Activated CD8-positive, alpha-beta memory T cell treated with anti-CD3 and anti-CD28 coated beads, Interleukin-2, amount 50 U/mL, for 24 hours (primary cell): ENCODE results near the gene ATP5F1D.

Experiments
- DNase-seq: peaks from one replicate; pipeline ENCODE4 v3.0.0-alpha.2; 2020; ENCODE audit errors: extremely low read depth

ATP5F1D gene

DNA sequence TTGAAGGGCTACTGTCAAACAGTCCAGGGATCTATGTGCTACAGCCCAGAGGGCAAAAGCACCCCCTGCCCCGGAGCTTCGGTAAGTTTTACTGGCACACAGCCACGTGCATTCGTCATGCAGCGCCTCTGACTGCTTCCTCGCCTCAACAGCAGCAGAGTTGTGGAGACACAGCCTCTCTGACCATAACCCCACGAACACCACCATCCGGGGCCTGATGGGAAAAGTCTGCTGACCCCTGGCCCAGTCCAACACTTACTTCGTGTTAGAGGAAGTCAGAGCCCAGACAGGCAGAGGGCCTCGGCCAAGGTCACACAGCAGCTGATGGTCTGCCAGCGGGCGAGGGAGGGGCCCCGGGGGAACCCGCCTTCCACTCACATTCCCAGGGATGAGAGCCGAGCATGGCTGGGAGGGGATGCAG lies 8.9 kb upstream of the ATP5F1D start:
- DNase-seq, result no peak

DNA sequence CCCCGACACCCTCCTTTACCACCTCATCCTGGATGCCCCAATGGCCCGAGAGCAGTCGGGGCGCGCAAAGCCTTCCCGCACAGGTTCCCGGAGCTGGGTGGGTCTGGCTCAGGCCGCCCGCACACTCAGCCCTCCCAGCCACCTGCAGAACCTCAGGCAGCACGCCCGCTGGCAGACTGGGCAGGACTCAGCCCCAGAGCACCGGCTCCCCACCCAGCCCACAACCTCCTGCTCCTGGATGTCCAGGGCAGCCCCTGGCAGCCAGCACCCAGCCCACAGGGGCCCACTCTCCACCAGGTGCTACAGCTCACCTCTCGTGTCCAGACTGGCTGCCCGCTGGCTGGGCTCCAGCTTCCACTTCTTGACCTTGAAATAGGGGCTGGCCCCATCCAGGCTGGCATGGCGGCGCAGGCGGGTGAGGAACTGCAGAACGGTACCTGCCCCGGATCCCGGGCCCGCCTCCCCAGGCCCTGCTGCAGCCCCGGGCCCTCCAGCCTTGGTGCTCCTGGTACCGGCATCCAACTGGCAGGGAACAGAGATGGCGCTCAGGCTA lies 8.4 kb upstream of the ATP5F1D start:
- DNase-seq, result no peak

DNA sequence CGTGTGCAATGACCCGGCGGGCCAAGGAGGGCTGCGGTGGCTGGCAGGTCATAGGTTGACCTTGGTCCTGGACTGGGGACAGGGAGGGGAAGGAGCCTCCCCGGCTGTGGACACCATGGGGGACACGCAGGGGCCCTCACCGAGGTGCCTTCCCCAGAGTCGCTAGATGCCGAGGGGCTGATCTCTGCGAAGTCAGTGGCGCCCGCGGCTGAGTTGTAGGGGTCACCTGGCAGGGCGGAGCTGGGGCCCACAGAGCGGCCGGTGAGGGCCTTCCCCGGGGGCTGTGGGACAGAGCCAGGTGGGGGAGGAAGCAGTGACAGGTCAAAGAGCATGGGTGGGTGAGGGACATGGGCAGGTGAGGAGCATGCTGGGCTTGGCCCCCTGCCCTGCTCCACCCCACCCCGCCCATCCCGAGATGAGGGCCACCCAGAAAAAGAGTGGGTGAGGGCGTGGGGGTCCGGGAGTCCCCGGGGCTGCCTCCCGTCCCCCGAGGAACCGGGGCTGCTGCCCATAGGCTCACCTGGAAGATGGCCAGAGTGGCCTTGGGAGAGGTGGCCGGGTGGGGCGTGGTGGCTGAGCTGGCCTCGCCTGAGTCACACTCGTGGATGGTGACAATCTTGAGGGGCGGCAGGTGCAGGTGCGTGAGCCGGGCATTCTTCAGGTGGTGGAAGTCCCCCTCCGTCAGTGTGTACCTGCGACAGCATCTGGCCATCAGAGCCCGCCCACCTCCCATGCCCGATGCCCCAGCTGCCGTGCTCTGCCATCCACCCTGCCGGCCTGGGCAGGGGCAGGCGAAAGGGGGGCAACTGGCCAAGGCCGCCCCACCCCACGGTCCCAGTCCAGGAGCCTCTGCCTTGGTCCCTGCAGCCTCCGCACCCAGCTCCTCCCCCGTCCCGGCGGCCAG lies 7.2 kb upstream of the ATP5F1D start:
- no peak for DNase-seq

DNA sequence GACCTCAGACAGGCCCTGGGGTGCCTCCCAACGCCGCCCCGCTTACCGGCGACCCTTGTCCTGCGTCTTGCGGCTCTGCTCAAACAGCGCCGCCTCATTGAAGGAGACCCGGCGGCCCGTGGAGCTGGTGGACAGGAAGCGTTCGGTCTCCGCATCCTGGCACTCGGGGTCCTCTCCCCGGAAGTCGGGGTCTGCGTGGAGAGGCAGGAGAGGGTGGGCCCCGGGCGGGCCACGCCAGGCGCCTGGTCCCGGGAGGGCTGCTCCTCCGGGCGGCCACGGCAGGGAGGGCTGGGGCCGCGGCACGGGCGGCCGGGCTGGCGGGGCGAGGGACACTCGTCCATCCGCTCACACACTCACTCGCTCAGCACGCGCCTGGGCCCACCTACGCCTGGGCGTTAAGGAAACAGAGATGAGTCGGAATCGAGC lies 6.6 kb upstream of the ATP5F1D start:
- DNase-seq, result no peak

DNA sequence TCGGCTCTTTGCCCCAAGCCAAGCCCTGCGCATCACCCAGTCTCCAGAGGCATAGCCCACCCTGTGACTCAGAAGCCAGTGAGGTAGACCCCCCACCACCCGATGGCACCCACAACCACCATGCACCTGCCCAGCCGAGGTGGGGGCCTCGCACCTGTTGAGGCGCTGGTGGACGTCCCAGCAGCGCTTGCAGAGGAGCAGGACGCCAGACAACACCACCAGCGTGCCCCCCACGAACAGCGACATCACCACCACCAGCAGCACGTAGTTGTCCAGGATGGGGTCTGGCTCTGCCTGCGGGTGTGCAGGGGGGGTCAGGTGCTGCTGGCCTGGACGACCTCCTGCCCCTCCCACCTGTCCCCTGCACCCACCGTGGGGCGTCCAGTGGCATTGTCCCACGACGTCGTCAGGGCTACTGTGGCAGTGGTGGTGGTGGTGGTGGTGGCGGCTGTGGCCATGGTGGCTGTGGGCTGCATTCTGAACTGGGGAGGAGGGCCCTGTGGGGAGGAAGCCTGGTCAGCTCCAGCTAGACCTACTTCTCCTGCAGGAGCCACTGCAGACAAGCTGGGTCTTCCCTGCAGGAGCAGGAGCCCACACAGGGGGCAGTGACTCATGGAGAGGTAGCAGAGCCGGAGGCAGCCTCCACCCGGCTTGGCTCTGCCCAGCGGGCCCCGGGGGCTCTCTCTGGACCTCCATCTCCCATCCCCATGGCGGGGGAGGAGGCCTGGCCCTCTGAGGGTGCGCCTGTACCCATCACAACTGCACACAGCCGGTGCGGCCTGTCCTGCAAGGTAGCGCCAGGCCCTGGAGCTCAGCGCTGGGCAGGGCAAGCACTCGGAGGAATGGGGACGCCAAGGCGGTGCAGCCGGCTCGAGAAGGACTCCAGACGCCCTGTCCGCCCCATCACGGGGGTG lies 5.7 kb upstream of the ATP5F1D start:
- DNase-seq, result no peak

DNA sequence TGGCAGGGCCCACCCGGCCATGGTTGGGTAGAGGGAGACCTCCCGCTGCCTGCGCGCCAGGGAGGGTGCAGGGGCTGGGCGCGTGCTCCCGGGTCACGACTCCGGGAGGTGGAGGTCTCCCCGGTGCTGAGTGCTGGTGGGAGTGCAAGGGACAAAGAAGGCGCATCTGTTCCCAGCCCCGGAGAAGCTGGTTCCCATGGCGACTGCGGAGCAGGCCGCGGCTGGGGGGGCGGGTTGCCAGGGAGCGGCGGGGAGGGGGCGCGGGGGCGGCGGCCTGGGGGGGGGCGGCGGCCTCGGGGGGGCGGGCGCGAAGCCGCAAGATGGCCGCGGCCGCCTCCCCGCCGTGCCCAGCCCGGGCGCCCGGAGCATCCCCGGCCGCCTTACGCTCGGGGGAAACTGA lies 5.0 kb upstream of the ATP5F1D start:
- DNase-seq, result no peak

DNA sequence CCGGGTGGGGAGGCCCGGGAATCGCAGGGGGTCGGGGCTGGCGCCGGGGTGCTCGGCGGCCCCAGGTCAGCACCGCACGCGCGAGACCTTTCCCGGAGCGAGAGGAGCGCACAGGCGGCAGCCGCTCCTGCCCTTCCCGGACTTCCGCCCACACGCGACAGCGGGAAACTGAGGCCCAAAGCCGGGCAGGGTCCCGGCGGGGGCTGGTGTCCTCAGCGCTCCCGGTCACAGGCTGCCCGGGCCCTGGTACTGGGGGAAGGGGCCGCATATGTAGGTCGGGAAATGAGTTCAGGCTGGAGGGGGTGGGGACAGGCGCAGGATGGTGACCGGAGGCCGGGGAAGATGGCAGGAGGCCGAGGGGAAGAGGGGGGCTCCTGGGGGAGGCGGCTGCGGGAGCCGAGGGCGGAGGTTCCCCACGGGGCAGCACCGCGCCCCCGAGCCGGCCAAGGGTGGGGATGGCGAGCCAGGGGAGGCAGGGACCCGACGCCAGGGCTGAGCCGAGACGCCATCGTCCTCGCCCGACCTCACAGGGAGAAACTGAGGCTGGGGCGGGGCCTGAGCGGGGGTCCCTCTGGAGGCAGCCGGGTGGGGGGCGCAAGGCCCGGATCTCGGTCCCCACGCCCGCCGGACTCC lies 4.4 kb upstream of the ATP5F1D start:
- no peak for DNase-seq

DNA sequence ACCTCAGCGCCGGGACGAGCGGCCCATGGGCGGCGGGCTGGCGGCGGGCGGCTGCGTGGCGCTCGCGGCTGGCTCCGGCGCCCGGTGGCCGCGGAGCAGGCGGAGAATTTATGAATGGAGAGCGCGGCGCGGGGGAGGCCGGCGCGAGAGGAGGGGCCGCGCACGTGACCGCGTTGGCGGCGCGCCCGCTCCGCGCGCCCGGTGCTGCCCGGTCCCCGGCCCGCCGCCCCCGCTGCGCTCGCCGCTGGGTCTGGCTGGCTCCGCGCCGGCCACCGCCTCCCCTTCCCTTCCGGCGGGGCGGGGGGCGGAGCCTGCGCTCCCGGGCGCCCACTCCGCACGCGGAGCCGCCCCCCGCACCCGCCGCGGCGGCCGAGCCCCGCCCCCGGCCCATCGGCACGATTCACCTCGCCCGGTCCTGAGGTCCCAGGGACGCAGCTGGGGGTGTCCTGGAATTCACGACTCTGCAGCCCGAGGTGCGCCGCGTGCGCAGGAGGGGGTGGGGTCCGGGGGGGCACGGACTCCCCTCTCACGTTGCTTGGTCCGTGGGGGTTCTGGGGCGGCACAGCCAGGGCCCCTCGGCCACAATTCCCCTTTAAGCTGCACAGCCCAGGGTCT lies 3.7 kb upstream of the ATP5F1D start, which contains the start of gene CBARP:
CBARP (minus strand) TSS at position 252 of the 615 bp plus-strand sequence. CDS start 1,905 bp downstream, outside the sequence.
- no peak for DNase-seq

DNA sequence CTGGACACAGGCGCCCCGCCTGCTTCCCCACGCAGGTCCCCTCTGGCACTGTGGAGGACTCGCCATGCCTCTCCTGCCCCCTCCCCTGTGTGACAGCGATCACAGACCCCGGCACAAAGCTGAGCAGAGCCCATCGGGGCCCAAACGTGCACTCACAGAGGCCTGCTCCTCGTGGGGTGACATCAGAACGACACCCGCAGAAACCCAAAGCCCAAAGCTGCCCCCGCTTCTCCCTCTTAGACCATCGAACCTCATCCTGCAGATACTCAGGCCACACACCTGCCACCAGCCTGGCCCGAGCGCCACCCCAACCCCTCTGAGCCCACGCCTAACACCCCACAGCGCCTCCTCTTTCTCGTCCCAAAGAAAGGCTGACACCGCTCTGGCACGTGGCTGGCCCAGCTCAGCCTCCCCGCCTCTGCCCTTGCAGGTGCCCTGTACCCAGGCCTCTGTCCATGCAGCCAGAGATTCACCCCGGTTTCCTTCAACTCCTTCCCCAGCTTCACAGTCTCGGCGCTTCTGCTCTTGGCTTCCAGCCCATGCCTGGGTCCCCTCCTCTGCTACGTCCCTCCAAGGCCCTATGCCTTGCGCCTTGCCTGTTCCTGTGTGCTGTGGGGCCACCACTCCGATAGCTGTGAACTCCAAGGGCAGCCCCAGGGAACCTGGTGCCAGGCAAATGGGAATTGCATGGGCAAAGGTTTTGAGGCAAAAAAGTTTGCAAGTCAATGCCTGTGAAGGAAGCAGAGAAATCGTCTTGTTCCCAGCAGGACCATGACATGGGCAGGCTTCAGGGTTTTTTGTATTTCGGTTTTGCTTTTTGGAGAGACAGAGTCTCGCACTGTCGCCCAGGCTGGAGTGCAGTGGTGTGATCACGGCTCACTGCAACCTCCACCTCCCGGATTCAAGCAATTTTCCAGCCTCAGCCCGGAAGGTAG lies 2.9 kb upstream of the ATP5F1D start:
- no peak for DNase-seq

DNA sequence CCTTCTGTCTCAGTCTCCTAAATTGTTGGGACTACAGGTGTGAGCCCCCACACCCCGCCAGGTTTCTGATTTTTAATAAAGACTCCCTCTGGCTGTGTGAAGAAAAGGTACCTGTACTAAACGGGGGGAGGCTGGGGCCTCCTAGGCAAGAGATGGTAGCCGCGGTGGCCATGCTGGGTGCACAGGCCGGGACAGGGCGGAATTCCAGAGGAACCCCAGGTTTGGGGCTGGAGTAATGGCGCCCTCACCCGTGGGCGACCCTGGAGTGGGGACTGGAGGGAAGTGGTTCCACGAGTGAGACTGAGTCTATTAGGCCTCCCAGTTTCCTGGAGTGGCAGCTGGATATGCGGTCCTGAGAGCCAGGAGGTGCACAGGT lies 2.1 kb upstream of the ATP5F1D start:
- no peak for DNase-seq

DNA sequence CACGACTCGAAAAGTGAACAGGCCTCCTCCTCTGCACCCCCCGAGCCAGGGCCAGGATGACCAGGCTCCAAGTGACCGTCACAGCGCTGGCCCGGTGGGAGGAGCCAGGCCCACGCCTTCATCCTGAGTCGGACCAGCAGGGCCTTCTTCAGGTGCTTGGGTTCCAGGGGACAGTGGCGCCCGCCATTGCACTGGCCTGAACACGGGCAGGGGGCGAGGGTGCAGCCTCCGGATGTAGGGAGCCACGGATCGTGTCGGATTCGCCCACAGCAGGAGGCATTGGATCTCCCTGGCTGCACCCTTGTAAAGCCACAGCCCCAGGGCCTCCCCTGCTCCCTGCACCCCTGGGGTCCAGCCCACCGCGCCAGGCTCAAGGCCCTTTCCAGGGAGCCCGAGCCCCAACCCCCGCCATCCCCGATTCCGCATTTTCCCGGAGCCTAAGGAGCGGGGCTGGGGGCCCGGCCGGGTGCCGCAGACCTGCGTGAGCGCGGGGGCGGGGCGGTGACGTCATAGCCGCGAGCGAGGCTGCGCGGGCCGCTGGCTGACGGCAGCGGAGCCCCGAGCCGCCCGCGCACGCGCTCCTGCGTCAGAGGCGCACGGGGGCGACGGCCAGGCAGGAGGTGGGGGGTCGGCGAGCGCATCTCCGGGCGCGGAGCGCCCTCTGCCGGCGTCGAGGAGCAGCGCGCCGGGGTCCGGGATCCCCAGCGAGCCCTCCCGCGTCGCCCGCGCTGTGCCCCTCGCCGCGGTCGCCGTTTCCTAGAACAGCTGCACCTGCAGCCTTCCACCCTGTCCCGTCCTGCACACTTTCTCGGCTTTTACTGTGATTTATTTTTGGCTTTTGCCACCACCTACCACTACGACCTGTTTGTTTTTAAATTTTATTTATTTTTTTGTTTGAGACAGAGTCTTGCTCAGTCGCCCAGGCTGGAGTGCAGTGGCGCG lies 1.5 kb upstream of the ATP5F1D start:
- peak; percentile 69 for DNase-seq

DNA sequence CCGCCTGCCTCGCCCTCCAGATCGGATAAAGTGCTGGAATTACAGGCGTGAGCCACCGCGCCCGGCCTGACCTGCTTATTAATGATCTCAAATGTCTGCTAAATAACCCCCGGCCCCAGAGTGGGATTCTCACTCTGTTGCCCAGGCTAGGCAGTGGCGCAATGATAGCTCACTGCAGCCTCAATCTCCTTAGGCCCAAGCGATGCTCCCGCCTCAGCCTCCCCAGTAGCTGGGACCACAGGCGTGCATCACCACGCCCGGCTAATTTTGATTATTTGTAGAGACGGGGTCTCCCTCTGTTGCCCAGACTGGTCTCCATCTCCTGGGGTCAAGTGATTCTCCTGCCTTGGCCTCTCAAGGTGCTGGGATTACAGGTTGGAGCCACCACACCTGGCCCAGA lies 626 bp upstream of the ATP5F1D start:
- no peak for DNase-seq

DNA sequence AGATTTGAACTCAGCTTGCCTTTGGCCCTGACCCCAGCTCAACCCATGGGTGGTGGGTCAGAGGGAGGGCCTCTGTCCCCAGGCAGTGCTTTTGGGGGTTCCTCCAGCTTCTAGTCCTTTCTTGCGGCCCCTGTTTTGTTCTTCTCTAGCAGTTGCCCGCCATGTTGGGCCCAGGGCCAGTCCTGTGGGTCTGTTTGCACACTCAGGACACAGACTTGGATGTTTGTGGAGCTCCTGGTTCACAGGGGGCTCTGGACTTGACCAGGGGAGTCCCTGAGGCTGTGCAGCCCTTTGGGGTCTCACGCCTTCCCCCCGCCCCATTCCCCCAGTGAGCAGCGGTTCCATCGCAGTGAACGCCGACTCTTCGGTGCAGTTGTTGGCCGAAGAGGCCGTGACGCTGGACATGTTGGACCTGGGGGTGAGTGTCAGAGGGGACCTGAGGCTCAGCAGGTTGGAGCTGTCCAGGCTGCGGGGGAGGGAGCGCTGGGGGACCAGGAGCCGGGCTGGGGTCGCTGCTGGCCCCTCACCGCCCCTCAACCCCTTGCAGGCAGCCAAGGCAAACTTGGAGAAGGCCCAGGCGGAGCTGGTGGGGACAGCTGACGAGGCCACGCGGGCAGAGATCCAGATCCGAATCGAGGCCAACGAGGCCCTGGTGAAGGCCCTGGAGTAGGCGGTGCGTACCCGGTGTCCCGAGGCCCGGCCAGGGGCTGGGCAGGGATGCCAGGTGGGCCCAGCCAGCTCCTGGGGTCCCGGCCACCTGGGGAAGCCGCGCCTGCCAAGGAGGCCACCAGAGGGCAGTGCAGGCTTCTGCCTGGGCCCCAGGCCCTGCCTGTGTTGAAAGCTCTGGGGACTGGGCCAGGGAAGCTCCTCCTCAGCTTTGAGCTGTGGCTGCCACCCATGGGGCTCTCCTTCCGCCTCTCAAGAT lies 2.5 kb downstream of the ATP5F1D start:
- no peak for DNase-seq

DNA sequence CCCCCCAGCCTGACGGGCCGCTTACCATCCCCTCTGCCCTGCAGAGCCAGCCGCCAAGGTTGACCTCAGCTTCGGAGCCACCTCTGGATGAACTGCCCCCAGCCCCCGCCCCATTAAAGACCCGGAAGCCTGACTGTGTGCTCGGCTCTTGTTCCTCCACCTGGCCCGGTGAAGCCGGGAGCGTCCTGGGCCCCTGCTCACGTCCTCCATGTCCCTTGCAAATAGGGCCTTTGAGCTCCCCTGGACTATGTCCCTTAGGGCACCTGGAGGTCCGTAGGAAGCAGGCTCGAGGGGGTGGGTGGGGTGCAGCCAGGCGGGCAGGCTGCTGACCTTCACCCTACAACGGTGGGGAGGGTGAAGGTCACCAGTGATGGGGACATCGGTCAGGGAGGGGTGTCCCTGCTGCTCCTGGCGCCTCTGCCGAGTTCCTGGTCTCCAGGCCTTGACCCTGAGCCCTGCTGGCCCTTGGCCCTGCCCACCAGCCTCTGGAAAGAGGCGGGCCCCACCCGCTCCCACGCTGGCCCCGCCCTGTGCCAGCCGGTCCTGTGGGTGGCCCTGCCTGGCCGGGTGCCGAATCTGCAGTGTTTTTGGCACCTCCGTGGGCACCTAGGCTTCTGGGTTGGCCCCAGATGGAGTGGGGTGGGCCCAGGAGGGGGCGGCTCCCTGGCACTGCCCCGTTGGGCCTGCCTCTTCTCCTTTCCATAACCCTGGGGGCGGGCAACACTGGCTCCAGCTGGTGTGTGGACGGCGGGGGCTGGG lies 3.3 kb downstream of the ATP5F1D start:
- no peak for DNase-seq

DNA sequence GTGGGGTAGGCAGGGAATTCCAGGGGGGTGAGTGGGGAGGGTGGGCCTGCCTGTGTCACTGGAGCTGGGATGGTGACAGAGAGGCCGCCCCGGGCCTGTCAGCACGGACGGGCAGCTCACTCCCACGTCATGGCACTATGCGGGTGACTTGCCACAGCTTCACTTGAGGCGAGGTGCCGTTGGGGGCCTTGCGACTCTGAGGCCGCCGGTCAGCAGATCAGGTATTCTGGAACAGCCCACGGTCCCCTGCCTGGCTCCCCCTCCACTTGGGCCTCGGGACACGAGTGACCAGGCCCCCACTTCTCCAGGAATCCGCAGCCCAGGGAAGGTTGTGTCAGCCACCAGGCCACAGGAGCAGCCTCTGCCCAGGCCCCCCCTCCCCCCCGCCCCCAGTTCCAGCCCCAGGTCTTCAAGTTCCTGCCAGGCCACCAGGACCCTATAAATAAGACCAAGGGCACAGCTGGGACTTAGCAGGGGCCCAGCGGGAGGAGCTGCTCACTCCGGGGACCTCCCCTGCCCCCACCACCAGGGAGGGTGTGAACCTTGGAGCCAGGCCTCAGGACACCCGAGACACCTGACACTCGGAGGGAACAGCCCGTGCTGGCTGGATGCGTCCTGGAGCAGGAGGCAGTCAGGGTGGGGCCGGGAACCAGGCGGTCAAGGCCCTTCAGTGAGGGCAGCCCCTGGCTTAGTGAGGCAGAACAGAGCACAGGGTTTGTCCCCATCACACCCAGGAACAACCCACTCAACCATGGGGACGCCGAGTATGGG lies 4.1 kb downstream of the ATP5F1D start:
- DNase-seq, result no peak
